Measurements from ENCODE around the gene NRAP. TPM values are rescaled to one million over a fixed set of nuclear protein-coding genes. Genes with fewer than 3 reads are reported as not detected.

Gene NRAP
- polyA plus RNA-seq, 1 donor from 2014 or later, result not detected

DNA sequence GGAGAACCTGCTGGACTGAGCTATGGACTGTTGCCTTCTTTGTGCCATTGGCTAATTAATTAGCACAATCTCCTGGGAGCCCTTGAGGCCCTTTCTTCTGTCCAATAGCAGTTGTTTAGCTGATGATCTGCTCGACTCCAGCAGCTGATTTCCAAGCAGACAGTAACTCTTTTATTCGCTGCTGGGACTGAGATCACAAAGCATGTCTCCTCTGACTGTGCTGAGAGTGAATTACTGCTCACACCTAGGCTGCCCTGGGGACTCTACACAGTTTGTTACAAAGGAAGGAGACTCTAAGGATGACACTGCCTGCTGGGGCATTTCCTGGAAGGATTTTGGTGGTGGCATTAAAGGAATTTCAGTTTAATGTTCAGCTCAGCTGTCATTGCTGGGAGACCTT, 47.3 kb upstream of the NRAP start:
- Histone ChIP-seq H3F3A (ENCODE audit: insufficient read depth, low read length, poor library complexity, severe bottlenecking) (no peaks in the 10 kb centered on the region), H3K27ac (ENCODE audit: low read length) (no peak overlapping the region), H3K79me2 (replicated peaks; ENCODE audit: insufficient read depth, low read length) (no peaks in the 10 kb centered on the region), H3K36me3 (ENCODE audit: insufficient read depth, low read length) (no peaks in the 10 kb centered on the region), H3K9me3 (ENCODE audit: low read length) (no peaks in the 10 kb centered on the region), H4K20me1 (ENCODE audit: insufficient read depth) (no peaks in the 10 kb centered on the region), H2AFZ (ENCODE audit: low read depth, low read length) (no peak overlapping the region), H3K27me3 (ENCODE audit: insufficient read depth, low read depth, low read length) (no peaks in the 10 kb centered on the region), H3K9ac (ENCODE audit: low read length) (no peak overlapping the region), H3K9me2 (ENCODE audit: insufficient read depth, low read length) (no peaks in the 10 kb centered on the region), H3K4me3 (ENCODE audit: low read length) (no peak overlapping the region), H3K4me2 (ENCODE audit: low read length) (no peak overlapping the region)
- TF ChIP-seq, protein P1, sequence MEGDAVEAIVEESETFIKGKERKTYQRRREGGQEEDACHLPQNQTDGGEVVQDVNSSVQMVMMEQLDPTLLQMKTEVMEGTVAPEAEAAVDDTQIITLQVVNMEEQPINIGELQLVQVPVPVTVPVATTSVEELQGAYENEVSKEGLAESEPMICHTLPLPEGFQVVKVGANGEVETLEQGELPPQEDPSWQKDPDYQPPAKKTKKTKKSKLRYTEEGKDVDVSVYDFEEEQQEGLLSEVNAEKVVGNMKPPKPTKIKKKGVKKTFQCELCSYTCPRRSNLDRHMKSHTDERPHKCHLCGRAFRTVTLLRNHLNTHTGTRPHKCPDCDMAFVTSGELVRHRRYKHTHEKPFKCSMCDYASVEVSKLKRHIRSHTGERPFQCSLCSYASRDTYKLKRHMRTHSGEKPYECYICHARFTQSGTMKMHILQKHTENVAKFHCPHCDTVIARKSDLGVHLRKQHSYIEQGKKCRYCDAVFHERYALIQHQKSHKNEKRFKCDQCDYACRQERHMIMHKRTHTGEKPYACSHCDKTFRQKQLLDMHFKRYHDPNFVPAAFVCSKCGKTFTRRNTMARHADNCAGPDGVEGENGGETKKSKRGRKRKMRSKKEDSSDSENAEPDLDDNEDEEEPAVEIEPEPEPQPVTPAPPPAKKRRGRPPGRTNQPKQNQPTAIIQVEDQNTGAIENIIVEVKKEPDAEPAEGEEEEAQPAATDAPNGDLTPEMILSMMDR (IDR thresholded peaks at IDR 0.05; ENCODE audit: poor library complexity, severe bottlenecking), result no peak
- no peak for TF ChIP-seq POLR2AphosphoS5 (IDR thresholded peaks at IDR 0.05)
- TF ChIP-seq EZH2 (IDR thresholded peaks at IDR 0.05; ENCODE audit: borderline replicate concordance, insufficient read depth, low read length, poor library complexity, severe bottlenecking), result no peak
- TF ChIP-seq SMC3 (conservative IDR thresholded peaks at IDR 0.05; ENCODE audit: poor library complexity), result no peak
- no peak for TF ChIP-seq TAF1 (IDR thresholded peaks at IDR 0.05; ENCODE audit: low read depth)
- no peak for TF ChIP-seq MXI1 (conservative IDR thresholded peaks at IDR 0.05; ENCODE audit: poor library complexity, severe bottlenecking)
- no peak for TF ChIP-seq RAD21 (conservative IDR thresholded peaks at IDR 0.05)
- TF ChIP-seq, protein P2, sequence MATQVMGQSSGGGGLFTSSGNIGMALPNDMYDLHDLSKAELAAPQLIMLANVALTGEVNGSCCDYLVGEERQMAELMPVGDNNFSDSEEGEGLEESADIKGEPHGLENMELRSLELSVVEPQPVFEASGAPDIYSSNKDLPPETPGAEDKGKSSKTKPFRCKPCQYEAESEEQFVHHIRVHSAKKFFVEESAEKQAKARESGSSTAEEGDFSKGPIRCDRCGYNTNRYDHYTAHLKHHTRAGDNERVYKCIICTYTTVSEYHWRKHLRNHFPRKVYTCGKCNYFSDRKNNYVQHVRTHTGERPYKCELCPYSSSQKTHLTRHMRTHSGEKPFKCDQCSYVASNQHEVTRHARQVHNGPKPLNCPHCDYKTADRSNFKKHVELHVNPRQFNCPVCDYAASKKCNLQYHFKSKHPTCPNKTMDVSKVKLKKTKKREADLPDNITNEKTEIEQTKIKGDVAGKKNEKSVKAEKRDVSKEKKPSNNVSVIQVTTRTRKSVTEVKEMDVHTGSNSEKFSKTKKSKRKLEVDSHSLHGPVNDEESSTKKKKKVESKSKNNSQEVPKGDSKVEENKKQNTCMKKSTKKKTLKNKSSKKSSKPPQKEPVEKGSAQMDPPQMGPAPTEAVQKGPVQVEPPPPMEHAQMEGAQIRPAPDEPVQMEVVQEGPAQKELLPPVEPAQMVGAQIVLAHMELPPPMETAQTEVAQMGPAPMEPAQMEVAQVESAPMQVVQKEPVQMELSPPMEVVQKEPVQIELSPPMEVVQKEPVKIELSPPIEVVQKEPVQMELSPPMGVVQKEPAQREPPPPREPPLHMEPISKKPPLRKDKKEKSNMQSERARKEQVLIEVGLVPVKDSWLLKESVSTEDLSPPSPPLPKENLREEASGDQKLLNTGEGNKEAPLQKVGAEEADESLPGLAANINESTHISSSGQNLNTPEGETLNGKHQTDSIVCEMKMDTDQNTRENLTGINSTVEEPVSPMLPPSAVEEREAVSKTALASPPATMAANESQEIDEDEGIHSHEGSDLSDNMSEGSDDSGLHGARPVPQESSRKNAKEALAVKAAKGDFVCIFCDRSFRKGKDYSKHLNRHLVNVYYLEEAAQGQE (IDR thresholded peaks at IDR 0.05; ENCODE audit: borderline replicate concordance), result no peak
- TF ChIP-seq EP300 (conservative IDR thresholded peaks at IDR 0.05; ENCODE audit: poor library complexity, severe bottlenecking), result no peak

DNA sequence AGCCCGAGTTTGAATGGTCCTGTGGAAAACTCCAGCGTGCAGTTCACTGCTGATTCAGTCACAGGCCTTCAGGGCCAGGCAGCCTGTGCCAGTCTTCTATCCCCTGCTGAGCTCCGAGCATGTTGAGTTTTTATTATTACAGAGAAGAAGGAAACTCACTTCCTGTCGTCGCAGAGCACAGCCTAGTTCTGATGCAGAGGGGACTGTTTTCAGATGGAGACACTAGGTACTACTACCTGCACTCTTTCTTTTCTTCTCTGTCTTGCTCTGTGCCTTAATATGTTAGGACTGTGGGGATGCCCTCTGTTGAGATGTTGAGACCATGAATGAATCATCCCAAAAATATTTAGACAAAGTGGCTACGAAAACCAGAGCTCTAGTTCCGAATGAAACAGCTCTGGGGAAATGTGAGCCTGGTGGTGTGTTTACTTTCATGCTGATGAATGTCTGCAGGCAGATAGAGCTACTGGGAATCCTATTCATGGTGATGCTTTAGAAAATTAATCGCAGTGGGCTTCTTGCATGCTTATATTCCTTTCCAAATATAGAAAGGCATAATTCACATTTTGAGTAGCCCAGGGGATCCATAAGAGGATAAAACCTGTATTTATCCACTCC, 45.5 kb upstream of the NRAP start:
- no peak overlapping the region for H3K9ac ChIP-seq (ENCODE audit: low read length)
- H3K4me2 ChIP-seq (ENCODE audit: low read length), result no peak overlapping the region
- TF ChIP-seq, protein P1 (IDR thresholded peaks at IDR 0.05; ENCODE audit: poor library complexity, severe bottlenecking), result no peak
- TF ChIP-seq SMC3 (conservative IDR thresholded peaks at IDR 0.05; ENCODE audit: poor library complexity) (no peak), MXI1 (conservative IDR thresholded peaks at IDR 0.05; ENCODE audit: poor library complexity, severe bottlenecking) (no peak), TAF1 (IDR thresholded peaks at IDR 0.05; ENCODE audit: low read depth) (no peak), EP300 (conservative IDR thresholded peaks at IDR 0.05; ENCODE audit: poor library complexity, severe bottlenecking) (no peak), POLR2AphosphoS5 (IDR thresholded peaks at IDR 0.05) (no peak), EZH2 (IDR thresholded peaks at IDR 0.05; ENCODE audit: borderline replicate concordance, insufficient read depth, low read length, poor library complexity, severe bottlenecking) (no peak), RAD21 (conservative IDR thresholded peaks at IDR 0.05) (no peak)
- TF ChIP-seq, protein P2 (IDR thresholded peaks at IDR 0.05; ENCODE audit: borderline replicate concordance), result no peak
- no peaks in the 10 kb centered on the region for H3K9me3 ChIP-seq (ENCODE audit: low read length)
- H3K36me3 ChIP-seq (ENCODE audit: insufficient read depth, low read length), result no peaks in the 10 kb centered on the region
- no peaks in the 10 kb centered on the region for H4K20me1 ChIP-seq (ENCODE audit: insufficient read depth)
- no peaks in the 10 kb centered on the region for H3K27me3 ChIP-seq (ENCODE audit: insufficient read depth, low read depth, low read length)
- no peak overlapping the region for H3K27ac ChIP-seq (ENCODE audit: low read length)
- no peaks in the 10 kb centered on the region for H3K9me2 ChIP-seq (ENCODE audit: insufficient read depth, low read length)
- H3K79me2 ChIP-seq (replicated peaks; ENCODE audit: insufficient read depth, low read length), result no peaks in the 10 kb centered on the region
- no peak overlapping the region for H3K4me3 ChIP-seq (ENCODE audit: low read length)
- H2AFZ ChIP-seq (ENCODE audit: low read depth, low read length), result no peak overlapping the region
- no peaks in the 10 kb centered on the region for H3F3A ChIP-seq (ENCODE audit: insufficient read depth, low read length, poor library complexity, severe bottlenecking)

Data from neural cell (in vitro differentiated cells).